GM19395 (cell line): ENCODE data around the gene ARID3B.

Experiments
- ATAC-seq: cut with Tn5 transposase; IDR thresholded peaks from one replicate; pipeline ENCODE4 v1.9.1; 2021; ENCODE audit warnings: mild to moderate bottlenecking, moderate library complexity; ENCODE audit not compliant: unreplicated experiment

The ARID3B gene

DNA sequence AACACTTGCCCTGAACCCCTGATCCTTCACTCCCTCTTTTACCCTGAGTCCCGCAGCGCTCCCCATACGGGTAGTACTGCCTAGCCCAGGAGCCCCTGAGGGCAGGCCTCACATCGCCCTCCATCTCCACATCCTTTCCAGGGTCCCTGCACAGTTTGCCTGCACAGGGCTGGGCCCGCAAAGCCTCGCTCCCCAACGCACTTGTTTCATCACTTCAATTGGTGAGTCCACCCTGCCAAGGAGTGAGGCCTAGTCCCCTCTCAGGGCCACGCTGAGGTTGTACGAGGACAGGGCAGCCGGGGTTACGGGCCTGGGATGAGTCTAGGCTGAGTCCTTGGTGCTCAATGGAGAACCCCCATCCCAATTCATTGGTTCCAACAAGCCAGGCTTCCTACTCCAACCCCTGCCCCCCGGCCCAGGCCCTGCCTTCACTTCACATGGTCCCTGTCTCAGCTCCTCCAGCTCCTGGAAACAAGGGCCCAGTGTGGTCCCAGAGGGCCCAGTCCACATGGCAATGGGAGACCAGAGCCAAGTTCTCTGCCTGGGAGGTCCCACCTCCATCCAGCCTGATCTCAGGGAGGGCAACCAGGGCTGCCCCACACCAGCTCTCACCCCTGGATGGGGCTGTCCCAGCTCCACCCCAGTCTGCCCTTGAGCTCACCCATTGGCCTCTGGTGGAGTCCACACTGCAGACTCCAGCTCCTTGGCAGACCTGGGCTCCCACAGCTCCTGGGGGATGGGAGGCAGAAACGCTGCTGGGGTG lies 62.2 kb downstream of the ARID3B start:
- no peak for ATAC-seq

DNA sequence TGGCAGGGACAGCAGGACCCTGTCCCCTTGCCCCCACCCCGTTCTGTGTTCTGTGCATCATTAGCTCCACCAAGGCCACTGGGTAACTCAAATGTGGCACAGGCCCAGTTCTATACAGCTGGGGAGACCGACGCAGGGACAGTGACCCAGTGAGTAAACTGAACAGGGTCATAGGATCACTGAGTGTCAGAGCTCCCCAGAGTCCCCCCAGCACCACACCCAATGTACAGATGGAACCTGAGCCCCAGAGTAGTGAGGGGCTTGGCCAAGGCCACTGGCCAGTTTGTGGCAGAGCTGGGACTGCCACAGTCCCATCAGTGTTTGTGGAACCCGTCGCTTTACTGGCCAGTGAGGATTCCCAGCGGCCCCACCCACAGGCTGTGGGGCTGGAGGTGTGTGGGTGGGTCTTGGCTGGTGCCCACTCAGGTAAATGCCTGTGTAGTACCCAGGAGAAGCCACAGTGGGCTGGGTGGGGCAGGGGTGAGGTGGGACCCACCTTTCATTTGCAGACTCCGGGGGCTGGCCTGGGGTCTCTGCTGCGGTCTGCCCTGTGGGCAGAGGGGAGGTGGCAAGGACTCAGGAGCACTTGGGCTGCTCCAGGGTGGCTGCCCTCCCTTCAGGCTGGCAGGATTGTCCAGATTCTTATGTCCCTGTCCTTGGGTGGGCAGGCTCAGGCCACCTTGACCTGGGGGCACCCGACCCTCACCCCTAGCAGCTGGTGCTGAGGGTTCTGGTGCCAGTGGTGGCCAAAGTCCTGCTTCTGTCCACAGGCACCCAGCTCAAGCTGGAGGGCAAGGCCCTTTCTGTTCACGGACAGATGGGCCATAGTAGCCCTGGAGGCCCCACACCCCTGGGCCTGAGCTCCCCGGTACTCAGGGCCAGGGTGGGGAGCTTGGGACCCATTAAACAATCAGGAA lies 63.0 kb downstream of the ARID3B start:
- ATAC-seq = no peak

DNA sequence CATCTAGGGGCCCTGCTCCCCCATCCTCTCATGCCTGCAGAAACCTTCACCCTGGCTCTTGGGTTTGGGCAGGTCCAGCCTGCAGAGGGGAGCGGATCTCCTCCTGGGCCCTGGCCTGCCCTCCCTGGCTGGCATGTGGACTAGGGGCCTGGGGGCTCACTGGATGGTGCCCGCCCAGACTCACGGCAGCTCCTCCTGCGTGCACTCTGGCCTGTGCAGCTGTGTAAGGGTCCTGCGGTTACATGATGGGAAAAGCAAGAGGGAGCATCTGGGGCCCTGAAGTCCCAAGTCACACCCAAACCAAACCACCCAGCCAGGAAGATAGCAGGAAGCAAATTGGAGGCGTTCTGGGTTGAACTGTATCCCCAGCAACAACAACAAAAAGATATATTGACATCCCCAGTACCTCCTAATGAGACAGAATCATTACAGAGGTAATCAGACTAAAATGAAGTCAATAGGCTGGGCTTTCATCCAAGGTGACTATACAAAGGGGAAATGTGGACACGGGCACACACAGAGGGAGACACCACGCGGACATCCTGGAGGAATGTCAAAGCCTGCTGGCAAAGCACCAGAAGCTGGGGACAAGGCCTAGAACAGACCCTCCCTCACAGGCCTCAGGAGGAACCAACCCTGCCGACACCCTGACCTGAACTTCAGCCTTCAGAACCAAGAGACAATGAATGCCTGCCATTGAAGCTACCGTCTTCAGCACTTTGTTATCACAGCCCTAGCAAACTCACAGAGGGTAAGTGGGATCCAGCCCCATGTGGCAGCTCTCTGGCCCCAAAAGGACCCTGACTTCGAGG lies 64.2 kb downstream of the ARID3B start:
- ATAC-seq = no peak

DNA sequence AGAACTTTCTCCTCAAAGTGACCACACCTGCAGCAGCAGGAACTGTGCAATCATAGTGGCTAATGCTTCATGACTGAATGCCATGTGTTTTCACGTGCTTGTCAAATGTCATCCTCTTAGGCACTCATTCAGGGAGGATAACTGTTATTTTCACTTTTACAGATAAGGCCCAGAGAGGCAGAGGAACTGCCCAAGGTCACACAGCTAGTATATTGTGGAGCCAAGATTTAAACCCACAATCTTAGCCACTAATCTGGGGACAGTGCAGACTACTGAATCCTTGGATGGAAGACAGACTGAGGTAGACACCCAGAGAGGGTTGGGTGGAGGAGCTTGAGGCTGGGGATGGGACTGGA lies 64.8 kb downstream of the ARID3B start:
- no peak for ATAC-seq

DNA sequence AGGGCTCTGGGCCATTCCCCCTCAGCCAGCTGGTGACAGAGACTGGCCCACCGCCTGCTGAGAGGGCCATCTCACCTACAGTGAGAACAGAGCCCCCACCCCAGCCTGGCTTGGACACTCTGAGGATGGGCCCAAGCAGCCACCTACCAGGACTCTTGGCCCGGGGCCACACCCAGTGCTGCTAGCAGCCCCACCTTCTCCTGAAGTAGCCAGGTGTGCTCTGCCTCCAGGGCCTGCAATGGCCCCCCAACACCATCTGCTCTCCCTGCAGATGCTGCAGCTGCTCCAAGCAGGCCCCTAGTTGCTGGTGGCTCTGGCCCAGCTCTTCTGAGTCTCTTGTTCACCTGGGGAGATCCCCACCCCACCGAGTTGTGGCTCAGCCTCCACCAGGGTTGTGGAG lies 67.8 kb downstream of the ARID3B start:
- no peak for ATAC-seq

DNA sequence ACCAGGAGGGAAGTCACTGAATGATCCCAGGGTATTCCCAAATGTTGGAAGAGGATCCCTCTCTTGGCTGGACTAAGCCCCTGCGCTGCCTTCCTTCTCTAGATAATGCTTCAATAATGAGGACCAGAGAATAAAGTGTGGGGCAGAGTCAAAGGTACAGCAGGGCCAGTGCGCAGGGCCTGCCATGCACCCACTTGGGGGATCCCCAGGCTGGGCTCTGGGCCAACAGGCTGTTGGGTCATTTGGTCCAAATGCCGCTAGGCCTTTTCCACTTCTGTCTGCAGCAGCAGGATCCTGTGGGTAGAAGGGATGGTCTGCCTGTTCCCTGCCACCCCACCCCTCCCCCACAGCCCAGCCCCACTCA lies 68.9 kb downstream of the ARID3B start:
- no peak for ATAC-seq

DNA sequence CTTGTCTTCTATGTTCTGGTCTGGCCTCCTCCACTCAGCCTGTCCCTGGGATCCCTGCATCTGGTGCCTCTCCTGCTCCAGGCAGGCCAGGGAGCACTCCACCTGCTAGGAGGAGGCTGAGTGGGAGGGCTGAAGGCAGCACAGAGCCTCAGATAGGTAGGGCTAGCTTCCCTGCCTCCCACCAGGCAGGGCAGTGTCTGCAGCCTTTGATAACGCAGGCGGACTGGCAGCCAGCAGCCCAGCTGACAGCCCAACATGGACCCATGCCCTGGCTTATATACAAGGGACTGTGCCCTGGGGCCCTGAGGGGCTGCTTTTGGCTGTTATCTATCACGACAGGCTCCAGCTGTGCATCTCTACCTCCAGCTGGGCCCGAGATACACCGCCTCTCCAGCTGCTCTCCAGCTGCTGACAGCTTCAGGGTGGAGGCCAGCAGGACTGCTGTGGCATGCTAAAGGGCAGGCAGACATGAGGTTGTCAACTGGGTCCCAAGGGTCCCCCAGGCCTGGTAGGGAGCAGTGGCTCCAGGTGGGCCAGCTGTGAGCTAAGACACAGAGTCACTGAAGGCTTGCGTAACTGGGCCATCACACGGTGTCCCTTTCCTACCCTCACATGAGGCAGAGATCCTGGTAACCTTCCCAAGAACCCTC lies 69.4 kb downstream of the ARID3B start:
- no peak for ATAC-seq

DNA sequence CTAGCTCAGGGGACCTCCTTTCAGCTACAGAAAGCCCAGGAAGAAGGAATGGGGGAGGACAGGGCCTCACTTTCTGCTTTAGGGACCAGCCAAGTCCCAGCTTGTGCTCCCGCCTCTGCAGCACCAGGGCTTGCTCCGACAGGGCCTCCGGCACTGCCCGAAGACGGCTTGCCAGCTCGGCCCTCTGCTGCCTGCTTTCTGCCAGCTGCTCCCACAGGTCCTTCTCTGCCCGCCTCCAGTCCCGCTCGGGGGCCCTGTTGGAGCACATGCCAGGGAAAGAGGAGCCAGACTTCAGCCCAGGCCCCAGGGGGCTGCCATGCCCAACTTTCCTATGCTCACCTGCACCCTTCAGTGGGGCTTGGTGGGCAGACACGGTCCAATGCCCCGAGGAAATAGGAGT lies 70.3 kb downstream of the ARID3B start:
- no peak for ATAC-seq

DNA sequence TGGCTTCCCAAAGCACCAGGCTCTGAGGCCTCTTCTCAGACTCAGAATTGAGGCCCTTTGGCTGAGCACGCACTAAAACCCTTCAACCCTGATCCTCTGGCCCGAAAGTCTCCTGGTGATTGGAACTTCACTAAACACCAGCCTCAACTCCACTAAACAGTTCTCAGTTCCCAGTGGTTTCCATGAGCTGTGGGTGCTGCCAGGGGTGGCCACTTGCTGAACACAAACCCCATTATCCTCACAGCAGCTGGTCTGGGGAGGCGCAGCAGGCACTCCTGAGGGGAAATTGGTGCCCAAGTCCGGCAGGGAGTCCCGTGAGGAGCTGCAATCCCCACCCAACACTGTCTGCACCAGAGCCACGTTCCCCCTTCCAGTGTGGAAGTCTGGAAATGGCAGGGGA lies 70.8 kb downstream of the ARID3B start:
- ATAC-seq = no peak

DNA sequence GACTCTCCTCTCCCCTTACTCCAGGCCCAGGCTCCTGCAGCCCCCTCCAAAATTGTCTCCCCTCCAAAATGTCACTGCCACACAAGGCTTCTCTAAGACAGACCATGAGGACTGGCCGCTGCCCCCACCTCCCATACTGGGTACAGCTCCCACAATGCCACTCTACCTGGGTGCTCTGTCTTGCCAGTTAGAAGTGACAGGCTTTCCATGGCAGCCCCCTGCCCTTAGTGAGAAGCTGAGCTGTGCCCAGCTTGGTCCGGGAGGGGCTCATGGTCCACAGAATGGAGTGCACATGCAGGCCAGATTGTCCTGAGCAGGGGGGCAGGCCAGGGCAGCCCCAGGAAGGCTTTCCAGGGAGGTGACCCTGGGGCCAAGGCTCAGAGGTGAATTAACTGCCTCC lies 71.7 kb downstream of the ARID3B start:
- ATAC-seq = no peak

DNA sequence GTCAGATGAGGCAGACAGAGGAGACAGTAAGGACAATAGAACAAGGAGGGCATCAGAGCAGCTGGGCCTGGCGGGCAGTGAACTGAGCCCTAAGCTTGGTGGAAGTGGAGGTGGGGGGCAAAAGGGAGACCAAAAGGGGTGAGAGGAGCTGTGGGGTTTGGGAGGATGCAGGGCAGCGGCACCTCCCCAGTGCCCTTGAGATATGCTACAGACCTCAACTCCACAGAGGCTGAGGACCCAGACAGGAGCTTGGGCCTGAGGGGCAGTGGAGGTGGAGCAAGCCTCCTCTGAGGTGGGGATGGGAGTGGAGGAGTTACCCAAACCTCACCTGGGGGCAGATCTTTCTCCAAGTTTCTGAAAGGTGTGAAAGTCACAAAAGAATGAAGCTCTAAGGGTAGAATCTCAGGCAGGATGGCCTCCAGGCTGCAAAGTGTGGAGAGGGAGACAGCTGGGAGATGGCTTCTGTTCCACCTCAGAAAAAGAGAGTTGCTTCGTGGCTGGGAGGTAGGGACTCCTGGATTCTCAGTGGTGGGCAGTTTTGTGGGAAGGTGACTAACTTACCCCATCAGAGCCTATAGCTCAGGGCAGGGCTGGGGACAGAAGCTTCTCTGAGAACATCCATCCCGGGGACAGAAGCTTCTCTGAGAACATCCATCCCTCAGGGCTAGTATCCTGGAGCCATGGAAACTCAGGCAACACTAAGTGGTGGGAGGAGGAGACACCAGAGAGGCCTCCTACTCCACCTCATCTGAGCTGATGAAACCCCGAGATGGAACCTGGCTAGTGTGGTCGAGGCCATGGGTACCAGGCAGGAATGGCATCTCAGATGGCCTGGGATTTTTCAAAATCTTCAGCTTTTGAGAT lies 72.3 kb downstream of the ARID3B start:
- no peak for ATAC-seq

DNA sequence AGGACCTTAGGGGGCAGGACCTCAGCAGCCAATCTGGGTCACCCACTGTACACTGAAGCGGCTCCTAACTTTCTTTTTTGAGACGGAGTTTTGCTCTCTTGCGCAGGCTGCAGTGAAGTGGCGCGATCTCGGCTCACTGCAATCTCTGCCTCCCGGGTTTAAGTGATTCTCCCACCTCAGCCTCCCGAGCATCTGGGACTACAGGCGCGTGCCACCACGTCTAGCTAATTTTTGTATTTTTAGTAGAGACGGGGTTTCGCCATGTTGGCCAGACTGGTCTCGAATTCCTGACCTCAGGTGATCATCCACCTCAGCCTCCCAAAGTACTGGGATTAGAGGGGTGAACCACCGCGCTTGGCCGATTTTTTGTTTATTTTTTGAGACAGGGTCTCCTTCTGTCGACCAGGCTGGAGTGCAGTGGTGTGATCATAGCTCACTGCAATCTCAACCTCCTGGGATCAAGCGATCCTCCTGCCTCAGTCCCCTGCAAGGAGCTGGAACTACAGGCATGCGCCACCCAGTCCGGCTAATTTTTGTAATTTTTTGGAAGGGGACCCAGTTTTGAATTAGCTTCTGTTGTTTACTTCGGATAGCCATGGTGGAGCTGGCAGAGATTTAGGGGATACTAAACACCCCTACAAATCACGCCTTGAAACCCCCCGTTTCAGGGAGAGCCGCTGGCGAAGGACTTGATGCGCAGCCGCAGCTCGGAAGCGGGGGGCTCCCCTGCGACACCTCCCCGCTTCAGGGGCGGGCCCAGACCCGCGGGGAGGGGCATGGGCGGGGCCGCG lies 73.1 kb downstream of the ARID3B start:
- ATAC-seq = no peak

DNA sequence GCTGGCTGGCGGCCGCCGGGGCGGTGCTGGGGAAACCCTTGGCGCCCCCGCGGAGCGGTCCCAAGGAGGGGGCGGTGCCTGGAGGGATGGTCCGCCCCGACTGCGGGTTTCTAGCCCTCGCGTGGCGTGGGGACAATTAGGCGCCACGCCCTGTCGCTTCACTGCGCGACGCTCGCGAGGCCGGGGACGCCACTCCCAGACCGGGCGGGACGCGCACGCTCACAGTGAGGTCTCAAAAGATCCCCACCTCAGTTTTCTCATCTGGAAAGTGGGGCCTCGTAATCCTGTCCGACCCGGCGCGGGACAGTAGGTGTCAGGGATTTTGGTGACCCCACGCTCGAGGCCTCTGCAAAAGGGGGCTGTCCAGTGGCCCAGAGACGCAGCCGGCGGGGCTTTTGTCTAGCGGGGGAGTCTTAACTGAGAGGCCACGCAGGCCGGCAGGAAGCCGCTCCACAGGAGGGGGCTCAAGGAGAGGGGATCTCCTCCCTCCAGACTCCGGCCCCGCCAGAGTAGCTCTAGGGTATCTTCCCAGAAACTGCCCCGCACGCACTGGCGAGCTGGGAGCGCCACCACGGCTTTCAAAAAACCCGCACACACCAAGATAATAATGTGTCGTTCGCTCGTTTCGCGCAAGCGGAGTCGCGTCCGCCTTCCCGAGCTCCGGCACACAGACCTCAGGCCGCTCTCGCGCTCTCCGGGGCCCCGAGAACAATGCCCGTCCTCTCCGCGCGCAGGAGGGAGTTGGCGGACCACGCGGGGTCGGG lies 73.9 kb downstream of the ARID3B start:
- peak; percentile 48 for ATAC-seq

DNA sequence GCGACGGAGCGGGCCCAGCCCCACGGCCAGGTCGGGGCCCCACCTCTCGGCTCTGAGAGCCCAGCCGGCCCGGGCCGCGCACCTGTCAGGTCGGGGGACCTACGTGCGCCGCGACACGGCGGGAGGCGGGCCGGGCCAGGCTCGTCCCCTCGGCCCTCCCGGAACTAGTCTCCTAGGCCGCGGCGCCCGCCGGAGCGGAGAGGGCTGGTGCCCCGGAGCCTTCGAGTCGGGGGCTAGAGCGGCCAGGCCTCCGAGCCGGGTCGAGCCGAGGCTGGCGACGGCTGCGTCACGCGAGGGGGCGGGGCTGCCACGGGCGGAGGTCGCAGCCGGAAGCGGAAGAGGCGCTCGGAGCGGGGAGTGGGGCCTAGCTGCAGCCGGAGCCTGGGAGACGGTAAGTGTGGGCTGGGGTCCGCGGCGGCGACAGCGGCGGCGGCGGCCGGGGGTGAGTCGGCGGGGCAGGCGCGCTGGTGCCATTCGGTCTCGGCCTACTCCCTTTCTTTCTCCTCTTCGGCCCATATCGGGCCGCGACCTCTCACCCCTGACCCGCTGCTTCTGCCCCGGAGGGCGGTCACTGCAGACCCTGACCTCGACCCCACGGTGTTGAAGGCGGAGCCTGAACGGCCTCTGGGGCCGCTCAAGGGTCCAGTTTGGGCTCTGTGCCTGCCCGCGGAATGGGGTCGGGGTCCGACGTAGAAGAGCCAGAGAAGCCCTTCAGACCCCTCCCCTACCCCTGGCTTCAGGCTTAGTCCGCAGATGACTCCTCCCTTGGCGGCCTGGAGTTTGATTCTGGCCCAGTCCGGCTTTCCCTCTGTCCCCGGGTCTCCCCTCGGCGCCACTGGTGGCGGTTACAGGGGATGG lies 74.7 kb downstream of the ARID3B start, which contains the start of gene CLK3:
Gene CLK3, plus strand, starts transcription at position 329 of the 858 bp plus-strand sequence. CDS start 3,361 bp downstream, outside the sequence.
- peak; percentile 69 for ATAC-seq

DNA sequence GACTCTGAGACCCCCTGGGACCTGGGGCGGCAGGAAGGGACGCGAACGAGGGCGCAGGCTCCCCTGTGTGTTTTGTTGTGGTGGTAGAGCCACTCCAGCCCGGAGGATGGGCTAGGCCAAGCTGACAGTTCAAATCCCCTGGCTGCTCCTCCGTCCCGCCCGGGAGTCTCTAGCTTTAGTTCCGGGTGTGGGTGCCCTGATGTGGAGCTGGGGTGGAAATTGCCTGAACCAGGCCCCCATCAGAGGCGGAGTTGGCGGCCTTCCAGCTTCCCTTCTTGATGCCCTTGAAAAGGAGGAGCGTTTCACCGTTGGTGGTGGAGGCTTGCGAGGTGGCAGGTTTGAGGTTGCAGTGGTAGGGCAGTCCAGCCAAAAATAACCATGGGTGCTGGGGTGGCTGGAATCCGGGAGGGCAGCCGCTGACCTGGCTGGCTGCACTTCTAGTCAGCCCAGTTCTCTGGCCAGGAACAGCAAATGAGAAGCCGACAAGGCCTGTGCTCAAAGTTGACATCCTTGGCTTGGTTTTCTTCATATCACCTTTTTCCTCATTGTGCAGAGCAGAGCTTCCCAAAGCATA lies 75.4 kb downstream of the ARID3B start:
- no peak for ATAC-seq

DNA sequence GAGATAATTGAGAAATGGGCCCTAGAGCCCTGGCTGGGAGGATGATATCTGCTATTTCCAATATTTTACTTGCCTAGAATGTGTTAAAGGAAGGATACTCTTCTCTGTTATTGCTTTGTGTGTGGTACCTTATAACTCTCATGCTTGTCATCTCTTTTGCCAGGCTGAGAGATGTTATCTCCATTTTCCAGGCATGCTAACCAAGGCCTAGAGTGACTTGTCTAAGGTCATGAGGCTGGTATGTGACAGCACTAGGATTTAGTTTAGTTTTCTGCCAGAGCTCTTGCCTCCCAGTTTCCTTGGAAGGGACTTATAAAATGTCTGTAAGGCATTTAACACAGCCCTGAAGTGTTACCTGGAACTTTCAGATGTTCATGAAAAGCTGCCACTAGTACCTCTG lies 76.0 kb downstream of the ARID3B start:
- no peak for ATAC-seq
